Measurements from ENCODE around the gene ZNF784. TPM values are rescaled to one million over a fixed set of nuclear protein-coding genes. Genes with fewer than 3 reads are reported as not detected.

Gene ZNF784
- total and polyA plus RNA-seq, 10 of the 15 experiments (the other 5 are each of a cell fraction or from before 2014, with no cell fraction given): 0.10 to 5.2 (median 1.8) TPM

GRCh38 chr19:55655648-55656040 lies 31.3 kb upstream of the ZNF784 start:
- no peak for DNase-seq (ENCODE audit: low read depth, low spot score)
- WGBS (ENCODE audit: insufficient coverage, insufficient replicate concordance, low lambda C conversion rate, missing lambda C conversion rate): under 1% methylated on average over 15 of the region's 19 CpGs
- Histone ChIP-seq H3K36me3 (ENCODE audit: control insufficient read depth in 2 of 2, insufficient read depth in 2 of 2, low read length in 1 of 2) (peaks cover 2 to 21% of the 10 kb centered on the region in 2 experiments; a peak in 3 of 4 replicates), H2AFZ (ENCODE audit: control insufficient read depth, low read depth, low read length) (peak overlapping the region; percentile 19), H3K79me2 (ENCODE audit: control insufficient read depth, insufficient read depth, low read length) (peaks cover 58% of the 10 kb centered on the region), H3K27me3 (replicated peaks in 1 of 2; ENCODE audit: control insufficient read depth in 2 of 2, insufficient read depth in 2 of 2, low read length in 1 of 2) (no peaks in the 10 kb centered on the region), H3K27ac (ENCODE audit: control insufficient read depth, insufficient read depth) (peak overlapping the region; percentile 100), H4K20me1 (ENCODE audit: control insufficient read depth, insufficient read depth) (peaks cover 11% of the 10 kb centered on the region), H3K4me1 (ENCODE audit: control insufficient read depth, insufficient read depth, low read length) (peaks cover 12% of the 10 kb centered on the region), H3K4me3 (peak overlapping the region; percentile 94), H3K4me2 (ENCODE audit: control insufficient read depth, insufficient read depth) (peak overlapping the region; percentile 94), H3K9me3 (replicated peaks; ENCODE audit: control insufficient read depth, insufficient read depth, low read length) (no peaks in the 10 kb centered on the region), H3K9ac (ENCODE audit: control insufficient read depth, insufficient read depth, low read length) (peak overlapping the region; percentile 98)
- RAD21 ChIA-PET (ENCODE audit: unreplicated experiment): interaction anchor here (1.2 to 2.3 kb wide), 3 partner anchors 21 to 154 kb away, joined by 4 to 14 read pairs (median 9); no protein-coding TSS in a partner anchor
- no peak for ATAC-seq
- SMC1A ChIA-PET (ENCODE audit: uncharacterized antibody, unreplicated experiment): interaction anchor here (3.2 kb wide), 1 partner anchor 16 kb away, joined by 15 read pairs; no protein-coding TSS in a partner anchor
- POLR2A ChIA-PET: interaction anchor here (2.0 kb wide), 1 partner anchor 16 kb away, joined by 5 read pairs; no protein-coding TSS in a partner anchor
- BruUV-seq (replicated peaks): TSS peak; percentile 67
- CTCF ChIA-PET: interaction anchor here (2.1 to 2.3 kb wide), 2 partner anchors 16 to 23 kb away, joined by 12 to 14 read pairs; no protein-coding TSS in a partner anchor
- intact Hi-C loops (cut with micrococcal nuclease; ENCODE audit: unreplicated experiment): loop anchor here (2.0 kb wide), 1 partner anchor 23 kb away; no protein-coding TSS in a partner anchor
- FAIRE-seq: no peak
- in situ Hi-C loops (cut with MboI): loop anchor here (10.0 to 25.0 kb wide), 2 partner anchors 1191 to 1518 kb away; partner anchors contain the start of genes CNOT3 and LENG9
- TF ChIP-seq YBX1 (IDR thresholded peaks at IDR 0.05) (no peak), MLLT1 (IDR thresholded peaks at IDR 0.05) (0 out of 2 replicates have a peak, but pooled peaks have one; percentile 17), BCLAF1 (IDR thresholded peaks at IDR 0.05) (no peak), BCL11A (IDR thresholded peaks at IDR 0.05; ENCODE audit: low read depth, low read length) (no peak), RAD51 (IDR thresholded peaks at IDR 0.05) (peak; percentile 4; the same call in 1 of the 2 replicates), SMARCA5 (IDR thresholded peaks at IDR 0.05) (no peak), MAX (IDR thresholded peaks at IDR 0.05; ENCODE audit: low read depth, low read length) (no peak), E4F1 (IDR thresholded peaks at IDR 0.05; ENCODE audit: borderline replicate concordance, partially characterized antibody) (no peak), CBFB (IDR thresholded peaks at IDR 0.05; ENCODE audit: low read depth) (0 out of 2 replicates have a peak, but pooled peaks have one; percentile 12), HCFC1 (IDR thresholded peaks at IDR 0.05; ENCODE audit: low read length) (no peak), CREM (IDR thresholded peaks at IDR 0.05; ENCODE audit: low read depth) (no peak; the same call in 1 of the 2 replicates), ZBTB40 (IDR thresholded peaks at IDR 0.05; ENCODE audit: borderline replicate concordance) (peak; percentile 20; the same call in 1 of the 2 replicates)
